Measurements from ENCODE around the gene OLFML3.

GRCh38 chr1:113942527-113942926 lies 36.7 kb upstream of the OLFML3 start:
- no peak for TF ChIP-seq TEAD4 (IDR thresholded peaks at IDR 0.05; ENCODE audit: low read depth, low read length)
- no peak for TF ChIP-seq GABPA (IDR thresholded peaks at IDR 0.05; ENCODE audit: borderline replicate concordance, insufficient read depth, low read length)
- TF ChIP-seq CTCF (IDR thresholded peaks at IDR 0.05; ENCODE audit: control extremely low read depth in 1 of 3, insufficient read depth in 1 of 3, low read depth in 1 of 3, low read length in 3 of 3): no peak
- no peak for TF ChIP-seq SP1 (IDR thresholded peaks at IDR 0.05; ENCODE audit: low read depth, low read length)
- TF ChIP-seq TAF7 (optimal IDR thresholded peaks at IDR 0.05; ENCODE audit: borderline replicate concordance, low read depth, low read length): no peak
- TF ChIP-seq POLR2A (IDR thresholded peaks at IDR 0.05; ENCODE audit: control extremely low read depth in 1 of 2, low read depth in 2 of 2, low read length in 2 of 2): no peak
- TF ChIP-seq MAX (IDR thresholded peaks at IDR 0.05): no peak
- no peak for TF ChIP-seq CEBPB (IDR thresholded peaks at IDR 0.05; ENCODE audit: low read depth, low read length)
- no peak for TF ChIP-seq JUN (IDR thresholded peaks at IDR 0.05; ENCODE audit: low read depth, low read length)
- TF ChIP-seq CREB1 (IDR thresholded peaks at IDR 0.05): no peak
- no peak for TF ChIP-seq EP300 (IDR thresholded peaks at IDR 0.05; ENCODE audit: borderline replicate concordance in 1 of 2, low read depth in 2 of 2, low read length in 2 of 2)
- no peak for TF ChIP-seq GTF2F1 (IDR thresholded peaks at IDR 0.05; ENCODE audit: borderline replicate concordance, low read depth, low read length)
- no peak for TF ChIP-seq SIN3A (conservative IDR thresholded peaks at IDR 0.05 in 1 of 2, IDR thresholded peaks at IDR 0.05 in 1 of 2; ENCODE audit: low read depth in 1 of 2, low read length in 2 of 2)
- TF ChIP-seq JUND (IDR thresholded peaks at IDR 0.05; ENCODE audit: low read length): no peak

All from H1 (cell line).